Stimulated activated CD8-positive, alpha-beta memory T cell treated with anti-CD3 and anti-CD28 coated beads, Interleukin-12 subunit alpha, Interleukin-12 subunit beta, amount 100 ng/mL, for 24 hours (primary cell): ENCODE data around the gene RNF152.
"Not testable (repeated sequence)": the region's sequence is repeated elsewhere in the genome, so short reads cannot be mapped to it uniquely, and the experiment has no call there.

Experiments used
- DNase-seq: peaks from one replicate; pipeline ENCODE4 v3.0.0-alpha.2; 2020; ENCODE audit errors: extremely low read depth

RNF152 gene

GRCh38 chr18:61821748-61822147, 71.1 kb downstream of the RNF152 start:
- no peak for DNase-seq

GRCh38 chr18:61820882-61821281, 71.9 kb downstream of the RNF152 start:
- DNase-seq, result no peak

- no peak for DNase-seq
These were observed 75.7 kb downstream of the RNF152 start for GRCh38 chr18:61817086-61817485.

- DNase-seq, result no peak
These were observed 76.8 kb downstream of the RNF152 start for GRCh38 chr18:61815885-61816470.

DNA sequence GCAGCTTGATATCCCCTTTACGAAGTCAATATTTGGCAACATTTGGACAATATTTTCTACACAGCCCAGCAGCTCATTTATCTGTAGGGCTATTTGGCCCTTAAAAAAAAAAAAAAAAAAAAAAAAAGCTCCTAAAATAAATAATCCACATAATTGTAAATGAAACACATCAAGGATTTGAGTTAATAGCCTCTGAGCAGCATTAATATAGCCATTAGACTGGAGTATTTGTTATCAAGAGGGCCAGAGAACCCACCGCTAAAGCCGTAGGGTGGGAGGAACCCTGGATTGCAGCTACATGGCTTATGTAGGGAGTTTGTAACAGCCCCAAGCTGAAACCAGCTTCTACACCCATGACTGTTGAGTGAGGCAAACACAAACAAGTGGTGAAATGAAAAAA, 84.5 kb downstream of the RNF152 start:
- no peak for DNase-seq

DNA sequence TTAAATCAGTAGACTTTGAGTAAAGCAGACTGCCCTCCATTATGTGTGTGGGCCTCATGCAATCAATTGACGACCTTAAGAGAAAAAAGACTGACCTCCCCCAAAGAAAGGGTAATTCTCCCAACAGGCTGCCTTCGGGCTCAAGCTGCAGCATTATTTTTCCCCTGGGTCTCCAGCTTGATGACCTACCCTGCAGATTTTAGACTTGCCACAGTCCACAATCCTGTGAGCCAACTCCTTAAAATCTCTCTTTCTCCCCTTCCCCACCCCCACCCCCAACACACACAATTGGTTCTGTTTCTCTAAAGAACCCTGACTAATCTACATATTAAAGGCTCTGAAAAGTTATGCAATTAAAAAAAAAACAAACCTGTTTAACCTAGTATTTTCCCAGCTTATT, 89.4 kb downstream of the RNF152 start:
- no peak for DNase-seq

- DNase-seq, result no peak
These were observed 94.9 kb downstream of the RNF152 start for GRCh38 chr18:61797696-61798590.

DNA sequence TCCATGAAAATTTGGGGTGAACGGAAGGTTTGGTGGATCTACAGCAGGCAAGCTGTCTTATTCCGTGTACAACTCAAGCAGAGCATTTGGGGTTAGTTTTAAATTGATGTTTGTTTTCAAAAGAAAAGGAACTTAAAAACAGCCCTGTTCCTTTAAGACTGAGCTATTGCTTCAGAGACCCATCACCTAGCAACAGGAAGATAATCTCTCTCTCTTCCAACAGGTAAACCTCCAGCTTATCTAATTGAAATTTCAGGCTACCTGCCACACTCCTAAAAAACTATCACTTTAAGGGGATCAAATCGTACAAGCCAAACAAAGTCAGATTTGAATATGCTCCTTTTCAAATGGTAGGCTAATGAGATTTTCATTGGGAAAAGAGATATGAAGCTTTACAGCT, 101.8 kb downstream of the RNF152 start:
- no peak for DNase-seq

GRCh38 chr18:61787011-61787670, 105.7 kb downstream of the RNF152 start:
- not testable (repeated sequence) for DNase-seq

- DNase-seq, result no peak
These were observed 107.2 kb downstream of the RNF152 start for GRCh38 chr18:61785588-61785987.

GRCh38 chr18:61784834-61785233, 108.0 kb downstream of the RNF152 start:
- DNase-seq, result no peak

DNA sequence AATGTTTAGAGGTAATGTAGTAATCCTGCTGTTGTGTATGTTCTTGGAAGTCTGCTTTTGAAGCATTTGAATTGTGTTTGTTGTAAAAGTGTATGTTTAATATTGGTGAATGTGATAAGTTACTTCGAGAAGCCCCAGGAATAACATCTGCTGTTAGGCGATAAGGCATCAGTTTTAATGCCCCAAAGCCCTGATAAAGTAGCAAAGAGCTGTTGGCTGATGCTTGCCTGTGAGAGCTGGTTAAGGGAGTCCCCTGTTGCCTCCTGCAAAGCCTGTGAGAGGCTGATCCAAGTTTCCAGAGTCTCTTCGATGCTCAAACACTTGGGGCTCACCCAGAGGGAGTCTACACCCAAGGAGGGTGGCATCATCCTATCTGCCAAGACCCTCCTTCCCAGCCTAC, 110.3 kb downstream of the RNF152 start:
- no peak for DNase-seq

DNA sequence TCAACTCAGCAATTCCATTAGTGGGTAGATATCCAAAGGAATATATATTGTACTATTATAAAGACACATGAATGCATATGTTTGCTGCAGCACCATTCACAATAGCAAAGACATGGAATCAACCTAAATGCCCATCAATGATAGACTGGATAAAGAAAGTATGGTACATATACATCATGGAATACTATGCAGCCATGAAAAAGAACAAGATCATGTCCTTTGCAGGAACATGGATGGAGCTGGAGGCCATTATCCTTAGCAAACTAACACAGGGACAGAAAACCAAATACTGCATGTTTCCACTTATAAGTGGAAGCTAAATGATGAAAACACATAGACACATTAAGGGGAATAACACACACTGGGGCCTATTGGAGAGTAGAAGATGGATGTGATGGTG, 116.6 kb downstream of the RNF152 start:
- not testable (repeated sequence) for DNase-seq

GRCh38 chr18:61774846-61775245, 118.0 kb downstream of the RNF152 start:
- DNase-seq, result no peak

DNA sequence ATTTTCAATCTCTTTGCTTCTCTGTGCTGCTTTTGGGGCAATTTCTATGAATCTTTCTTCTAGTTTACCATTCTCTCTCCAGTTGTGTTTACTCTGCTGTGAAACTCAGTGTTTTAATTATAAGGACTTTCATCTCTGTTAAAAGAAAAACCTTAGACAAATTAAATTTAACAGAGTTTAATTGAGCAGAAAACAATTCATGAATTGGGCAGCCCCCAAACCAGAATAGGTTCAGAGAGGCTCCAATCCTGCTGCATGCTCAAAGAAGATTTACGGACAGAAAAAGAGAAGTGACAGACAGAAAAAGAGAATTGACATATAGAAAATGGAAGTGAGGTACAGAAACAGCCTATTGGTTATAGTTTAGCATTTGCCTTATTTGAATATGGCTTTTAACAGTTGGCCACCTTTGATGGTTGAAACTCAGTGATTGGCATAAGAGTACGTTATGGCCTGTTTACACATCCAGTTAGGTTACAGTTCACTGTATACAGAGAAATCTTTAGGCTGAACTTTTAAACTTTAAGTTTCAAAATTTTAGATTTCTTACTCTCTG, 120.4 kb downstream of the RNF152 start:
- no peak for DNase-seq

DNA sequence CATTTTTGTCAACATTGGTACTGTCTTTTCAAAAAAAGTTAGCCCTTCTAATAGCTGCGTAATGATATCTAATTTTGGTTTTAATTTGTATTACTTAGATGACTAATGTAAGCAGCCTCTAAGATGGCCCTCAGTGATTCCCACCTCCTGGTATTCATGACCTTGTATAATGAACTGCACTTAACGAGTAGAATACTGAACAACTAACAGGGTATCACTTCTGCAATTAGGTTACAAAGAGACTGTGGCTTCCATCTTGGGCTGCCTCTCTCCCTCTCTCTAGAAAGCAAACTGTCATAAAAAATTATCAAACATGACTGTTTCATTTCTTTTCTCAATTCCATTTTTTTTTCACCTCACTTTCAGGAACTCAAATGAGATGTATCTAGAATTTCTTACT, 120.9 kb downstream of the RNF152 start:
- no peak for DNase-seq

GRCh38 chr18:61770279-61770678, 122.5 kb downstream of the RNF152 start:
- no peak for DNase-seq

GRCh38 chr18:61766266-61766884, 126.4 kb downstream of the RNF152 start:
- DNase-seq, result no peak

GRCh38 chr18:61765097-61765496, 127.7 kb downstream of the RNF152 start:
- no peak for DNase-seq

DNA sequence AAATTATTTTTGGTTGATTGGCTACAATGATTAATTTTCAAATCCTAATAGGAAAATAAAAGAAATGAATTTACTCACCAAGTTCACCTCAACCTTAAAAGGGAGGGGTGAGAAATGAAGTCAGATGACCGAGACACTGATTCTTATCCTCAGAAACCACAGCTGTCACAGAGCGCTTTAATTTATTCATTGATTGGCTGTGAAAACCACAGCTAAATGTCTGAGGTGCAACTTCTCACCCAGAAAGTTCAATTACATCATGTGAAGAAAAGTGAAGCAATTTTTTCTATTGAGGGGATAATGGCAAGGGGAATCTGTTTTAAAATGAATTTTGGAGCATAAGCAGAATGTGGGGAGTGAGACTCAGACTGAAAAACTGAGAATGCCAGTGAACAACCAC, 128.4 kb downstream of the RNF152 start:
- DNase-seq, result no peak

DNA sequence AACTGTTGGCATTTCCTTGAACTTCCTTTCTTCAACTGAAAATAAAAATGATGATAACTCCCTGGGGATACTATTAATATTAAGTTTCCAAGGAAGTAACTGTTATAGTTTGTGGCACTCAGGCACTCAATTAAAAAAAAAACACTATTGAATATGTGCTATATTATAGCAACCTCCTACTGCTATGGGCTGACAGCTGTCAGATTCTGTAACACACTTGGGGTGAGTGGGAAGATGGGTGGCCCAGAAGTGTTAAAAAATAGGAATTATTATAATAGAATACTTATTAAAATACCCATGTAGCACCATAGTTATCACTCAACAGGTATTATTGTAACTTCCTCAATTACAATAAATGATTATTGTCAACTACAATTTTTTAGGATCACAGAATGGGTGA, 130.9 kb downstream of the RNF152 start:
- DNase-seq, result no peak
